ENCODE data around the gene UGT8.

- TF ChIP-seq CTCF (IDR thresholded peaks at IDR 0.05; ENCODE audit: insufficient read depth, low read length) (no peak), POLR2AphosphoS5 (IDR thresholded peaks at IDR 0.05; ENCODE audit: low read depth) (no peak)
Observed at GRCh38 chr4:114663083-114663482, 64.5 kb downstream of the UGT8 start.

All from HL-60 (cell line).